HepG2 (cell line): ENCODE results near the gene ANKFY1. TPM values are rescaled to one million over a fixed set of nuclear protein-coding genes. Genes with fewer than 3 reads are reported as not detected.

Experiments
- ARID3A ChIP-seq: IDR thresholded peaks from 2 replicates; pipeline ENCODE4 v1.6.1; 2012; ENCODE audit warnings: low read depth, low read length, improper control_type of control experiment
- CBX5 ChIP-seq: sonication (generic); formaldehyde crosslinking; IDR thresholded peaks from 2 replicates; pipeline ENCODE4 v1.4.0; 2020; ENCODE audit warnings: missing genetic modification reagents, borderline replicate concordance
- KDM4B ChIP-seq: sonication (generic); formaldehyde crosslinking; IDR thresholded peaks from 2 replicates; pipeline ENCODE4 v1.4.0; 2020; ENCODE audit warnings: missing genetic modification reagents
- MTF1 ChIP-seq: sonication (generic); formaldehyde crosslinking; IDR thresholded peaks from 2 replicates; pipeline ENCODE4 v1.5.0; 2020; ENCODE audit warnings: missing genetic modification reagents
- RERE ChIP-seq: IDR thresholded peaks from 2 replicates; pipeline ENCODE4 v1.6.1; 2016; ENCODE audit warnings: low read depth, missing genetic modification reagents, missing compliant biosample characterization
- SALL2 ChIP-seq: sonication (generic); formaldehyde crosslinking; IDR thresholded peaks from 2 replicates; pipeline ENCODE4 v1.8.1; 2023; ENCODE audit warnings: mild to moderate bottlenecking, missing genetic modification reagents, inconsistent platforms
- SATB2 ChIP-seq: sonication (generic); formaldehyde crosslinking; IDR thresholded peaks from 2 replicates; pipeline ENCODE4 v1.5.0; 2020; ENCODE audit warnings: missing genetic modification reagents
- SYNCRIP ChIP-seq: fragments of 200-400 bp; formaldehyde crosslinking; IDR thresholded peaks from 2 replicates; pipeline ENCODE4 v1.6.1; 2018; ENCODE audit warnings: mild to moderate bottlenecking, low read depth, low read length; ENCODE audit not compliant: insufficient read depth
- THYN1 ChIP-seq: sonication (generic); formaldehyde crosslinking; IDR thresholded peaks from 2 replicates; pipeline ENCODE4 v1.8.1; 2023; ENCODE audit warnings: low read depth, mild to moderate bottlenecking, moderate library complexity, missing genetic modification reagents, borderline replicate concordance
- ZNF251 ChIP-seq: sonication (generic); formaldehyde crosslinking; IDR thresholded peaks from 2 replicates; pipeline ENCODE4 v1.9.0; 2021; ENCODE audit warnings: mild to moderate bottlenecking, missing genetic modification reagents
- ZNF275 ChIP-seq: sonication (generic); formaldehyde crosslinking; IDR thresholded peaks from 2 replicates; pipeline ENCODE4 v1.8.0; 2022; ENCODE audit warnings: missing genetic modification reagents, mild to moderate bottlenecking, inconsistent platforms, borderline replicate concordance
- ZNF33A ChIP-seq: sonication (generic); formaldehyde crosslinking; IDR thresholded peaks from 2 replicates; pipeline ENCODE4 v1.5.1; 2020; ENCODE audit warnings: missing genetic modification reagents, mild to moderate bottlenecking, moderate library complexity, borderline replicate concordance
- ZNF34 ChIP-seq: sonication (generic); formaldehyde crosslinking; IDR thresholded peaks from 2 replicates; pipeline ENCODE4 v1.4.0; 2020; ENCODE audit warnings: mild to moderate bottlenecking, missing genetic modification reagents, borderline replicate concordance
- ZNF484 ChIP-seq: sonication (generic); formaldehyde crosslinking; IDR thresholded peaks from 2 replicates; pipeline ENCODE4 v1.5.1; 2020; ENCODE audit warnings: mild to moderate bottlenecking, low read depth, missing genetic modification reagents, borderline replicate concordance
- ZNF710 ChIP-seq: sonication (generic); formaldehyde crosslinking; IDR thresholded peaks from 2 replicates; pipeline ENCODE4 v1.5.0; 2020; ENCODE audit warnings: mild to moderate bottlenecking, missing genetic modification reagents, borderline replicate concordance
- ZNF766 ChIP-seq: sonication (generic); formaldehyde crosslinking; IDR thresholded peaks from 2 replicates; pipeline ENCODE4 v1.5.0; 2020; ENCODE audit warnings: missing genetic modification reagents, borderline replicate concordance
- polyA plus RNA-seq, 8 experiments: library from polyadenylated mRNA; depleted of rRNA in 3 of 8; stranded (reverse) in 7 of 8; unstranded in 1 of 8; fragments of >200 nt; fragmentation: Illumina TruSeq in 4 of 8; extraction: Trizol in 4 of 8; gene quantifications; 2 replicates each; pipeline versions ENCODE4 v1.2.1 to v1.2.3, GENCODE V29; 2011 to 2016; ENCODE audit warnings: low read depth in 4 of 8, missing spikeins in 1 of 8, mixed read lengths in 1 of 8; ENCODE audit not compliant: insufficient read depth in 1 of 8
- total RNA-seq, 5 experiments: library from RNA; depleted of rRNA; stranded (reverse); fragments of >200 nt; fragmentation: Illumina TruSeq; extraction: Trizol; gene quantifications; 2 replicates each; pipeline ENCODE4 v1.2.3, GENCODE V29; 2016; ENCODE audit warnings: low read depth in 1 of 5

The ANKFY1 gene
- total and polyA plus RNA-seq, 2 of the 13 experiments (the other 11 are each of a cell fraction or from before 2014, with no cell fraction given) = 11.9 to 16.8 TPM

- TF ChIP-seq RERE (CRISPR knock-in tag) = no peak
- no peak for TF ChIP-seq THYN1
- TF ChIP-seq SATB2 = no peak
- no peak for TF ChIP-seq ZNF251 (CRISPR knock-in tag)
- TF ChIP-seq CBX5 (CRISPR knock-in tag) = no peak
- TF ChIP-seq MTF1 (CRISPR knock-in tag) = no peak
- no peak for TF ChIP-seq ZNF484 (CRISPR knock-in tag)
- no peak for TF ChIP-seq ZNF275 (CRISPR knock-in tag)
- TF ChIP-seq ZNF766 (CRISPR knock-in tag) = peak; percentile 54; the same call in 1 of the 2 replicates
- no peak for TF ChIP-seq ARID3A
- TF ChIP-seq SALL2 = peak; percentile 54; the same call in 1 of the 2 replicates
- peak; percentile 69; the same call in 1 of the 2 replicates for TF ChIP-seq ZNF34 (CRISPR knock-in tag)
- TF ChIP-seq ZNF710 (CRISPR knock-in tag) = no peak
- no peak for TF ChIP-seq KDM4B
- TF ChIP-seq ZNF33A (CRISPR knock-in tag) = no peak
- TF ChIP-seq SYNCRIP = no peak
Observed at GRCh38 chr17:4263282-4264215, at the start of gene ANKFY1 (continued).
